HEK293T (cell line): ENCODE data around the gene CSGALNACT2.

Experiments
- BHLHE40 ChIP-seq: fragments of 450-650 bp; IDR thresholded peaks from 2 replicates; pipeline ENCODE4 v1.6.1; 2016; ENCODE audit warnings: mild to moderate bottlenecking, moderate library complexity, borderline replicate concordance
- ELF4 ChIP-seq: fragments of 450-650 bp; IDR thresholded peaks from 2 replicates; pipeline ENCODE4 v1.6.1; 2017; ENCODE audit warnings: antibody characterized with exemption
- FOXA1 ChIP-seq: fragments of 450-650 bp; IDR thresholded peaks from 2 replicates; pipeline ENCODE4 v1.6.1; 2016; ENCODE audit warnings: mild to moderate bottlenecking
- FOXK2 ChIP-seq: fragments of 450-650 bp; IDR thresholded peaks from 2 replicates; pipeline ENCODE4 v1.6.1; 2016; ENCODE audit warnings: mild to moderate bottlenecking
- FOXM1 ChIP-seq: fragments of 450-650 bp; IDR thresholded peaks from 2 replicates; pipeline ENCODE4 v1.6.1; 2017; ENCODE audit warnings: mild to moderate bottlenecking, borderline replicate concordance
- HDGF ChIP-seq: fragments of 450-650 bp; IDR thresholded peaks from 2 replicates; pipeline ENCODE4 v1.6.1; 2017; ENCODE audit warnings: antibody characterized with exemption, borderline replicate concordance
- L3MBTL2 ChIP-seq: fragments of 450-650 bp; conservative IDR thresholded peaks from 2 replicates; pipeline ENCODE4 v1.6.1; 2016; ENCODE audit warnings: mild to moderate bottlenecking
- LEF1 ChIP-seq: fragments of 450-650 bp; IDR thresholded peaks from 2 replicates; pipeline ENCODE4 v1.6.1; 2017; ENCODE audit warnings: mild to moderate bottlenecking, borderline replicate concordance
- NFRKB ChIP-seq: fragments of 450-650 bp; IDR thresholded peaks from 2 replicates; pipeline ENCODE4 v1.6.1; 2016; ENCODE audit warnings: mild to moderate bottlenecking, moderate library complexity
- SP1 ChIP-seq: fragments of 450-650 bp; IDR thresholded peaks from 2 replicates; pipeline ENCODE4 v1.6.1; 2017
- SUZ12 ChIP-seq: fragments of 450-650 bp; IDR thresholded peaks from 2 replicates; pipeline ENCODE4 v1.6.1; 2016; ENCODE audit warnings: mild to moderate bottlenecking
- TARDBP ChIP-seq: fragments of 450-650 bp; IDR thresholded peaks from 2 replicates; pipeline ENCODE4 v1.6.1; 2016
- ZNF384 ChIP-seq: fragments of 450-650 bp; IDR thresholded peaks from 2 replicates; pipeline ENCODE4 v1.6.1; 2016

GRCh38 chr10:43194266-43194665 lies 56.0 kb downstream of the CSGALNACT2 start:
- TF ChIP-seq ZNF384, result no peak
- no peak for TF ChIP-seq SUZ12
- TF ChIP-seq FOXA1, result no peak
- no peak for TF ChIP-seq FOXM1
- TF ChIP-seq L3MBTL2, result no peak
- no peak for TF ChIP-seq TARDBP
- no peak for TF ChIP-seq LEF1
- no peak for TF ChIP-seq NFRKB
- TF ChIP-seq SP1, result no peak
- no peak for TF ChIP-seq HDGF
- TF ChIP-seq BHLHE40, result no peak
- no peak for TF ChIP-seq ELF4
- TF ChIP-seq FOXK2, result no peak
